ENCODE results near the gene OR56B4.

OR56B4 gene

DNA sequence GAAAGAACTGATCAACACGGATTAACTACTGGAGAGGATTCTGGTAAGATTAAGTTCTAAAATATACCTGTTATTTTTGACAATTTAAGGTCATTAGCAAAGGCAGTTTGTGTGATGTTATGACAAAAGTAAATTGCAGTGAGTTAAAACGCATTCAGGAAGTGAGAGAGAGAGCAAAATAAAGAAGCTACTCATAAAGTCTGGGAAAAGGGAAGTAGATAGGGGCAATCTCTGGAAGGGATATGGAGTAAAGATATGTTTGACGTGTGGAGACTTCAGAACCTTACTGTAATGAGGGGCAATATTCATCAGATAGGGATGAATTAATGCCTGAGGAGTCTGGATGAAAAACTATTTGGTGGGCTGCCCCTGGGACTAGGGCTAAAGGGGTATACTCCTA lies 16.8 kb downstream of the OR56B4 start:
- Histone ChIP-seq H3K9me3 (ENCODE audit: insufficient read depth, low read depth, low read length) (no peaks in the 10 kb centered on the region), H3K9me2 (replicated peaks; ENCODE audit: low read depth, low read length) (no peaks in the 10 kb centered on the region), H3K36me3 (ENCODE audit: insufficient read depth, low read length) (no peaks in the 10 kb centered on the region), H3K79me2 (ENCODE audit: insufficient read depth, low read length) (no peaks in the 10 kb centered on the region), H3K27me3 (ENCODE audit: insufficient read depth, low read length, poor library complexity, severe bottlenecking) (no peaks in the 10 kb centered on the region), H3K4me1 (ENCODE audit: insufficient read depth, low read length, poor library complexity, severe bottlenecking) (no peaks in the 10 kb centered on the region), H3F3A (ENCODE audit: low read depth) (no peaks in the 10 kb centered on the region), H2AFZ (ENCODE audit: low read length) (no peak overlapping the region), H3K4me3 (ENCODE audit: low read length, poor library complexity, severe bottlenecking) (no peak overlapping the region), H4K20me1 (ENCODE audit: insufficient read depth, low read length, poor library complexity, severe bottlenecking) (no peaks in the 10 kb centered on the region), H3K9ac (ENCODE audit: low read depth, low read length, poor library complexity, severe bottlenecking) (no peak overlapping the region), H3K4me2 (ENCODE audit: low read depth, low read length, poor library complexity, severe bottlenecking) (no peak overlapping the region)
- TF ChIP-seq, protein P1, sequence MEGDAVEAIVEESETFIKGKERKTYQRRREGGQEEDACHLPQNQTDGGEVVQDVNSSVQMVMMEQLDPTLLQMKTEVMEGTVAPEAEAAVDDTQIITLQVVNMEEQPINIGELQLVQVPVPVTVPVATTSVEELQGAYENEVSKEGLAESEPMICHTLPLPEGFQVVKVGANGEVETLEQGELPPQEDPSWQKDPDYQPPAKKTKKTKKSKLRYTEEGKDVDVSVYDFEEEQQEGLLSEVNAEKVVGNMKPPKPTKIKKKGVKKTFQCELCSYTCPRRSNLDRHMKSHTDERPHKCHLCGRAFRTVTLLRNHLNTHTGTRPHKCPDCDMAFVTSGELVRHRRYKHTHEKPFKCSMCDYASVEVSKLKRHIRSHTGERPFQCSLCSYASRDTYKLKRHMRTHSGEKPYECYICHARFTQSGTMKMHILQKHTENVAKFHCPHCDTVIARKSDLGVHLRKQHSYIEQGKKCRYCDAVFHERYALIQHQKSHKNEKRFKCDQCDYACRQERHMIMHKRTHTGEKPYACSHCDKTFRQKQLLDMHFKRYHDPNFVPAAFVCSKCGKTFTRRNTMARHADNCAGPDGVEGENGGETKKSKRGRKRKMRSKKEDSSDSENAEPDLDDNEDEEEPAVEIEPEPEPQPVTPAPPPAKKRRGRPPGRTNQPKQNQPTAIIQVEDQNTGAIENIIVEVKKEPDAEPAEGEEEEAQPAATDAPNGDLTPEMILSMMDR (conservative IDR thresholded peaks at IDR 0.05; ENCODE audit: low read length) = no peak
- no peak for TF ChIP-seq EZH2phosphoT487 (IDR thresholded peaks at IDR 0.05; ENCODE audit: borderline replicate concordance)

- no peak overlapping the region for H3K4me3 ChIP-seq (ENCODE audit: low read length, poor library complexity, severe bottlenecking)
- H3F3A ChIP-seq (ENCODE audit: low read depth) = no peaks in the 10 kb centered on the region
- no peaks in the 10 kb centered on the region for H4K20me1 ChIP-seq (ENCODE audit: insufficient read depth, low read length, poor library complexity, severe bottlenecking)
- H3K27me3 ChIP-seq (ENCODE audit: insufficient read depth, low read length, poor library complexity, severe bottlenecking) = no peaks in the 10 kb centered on the region
- H2AFZ ChIP-seq (ENCODE audit: low read length) = no peak overlapping the region
- H3K9me2 ChIP-seq (replicated peaks; ENCODE audit: low read depth, low read length) = no peaks in the 10 kb centered on the region
- H3K4me2 ChIP-seq (ENCODE audit: low read depth, low read length, poor library complexity, severe bottlenecking) = no peak overlapping the region
- no peak for TF ChIP-seq EZH2phosphoT487 (IDR thresholded peaks at IDR 0.05; ENCODE audit: borderline replicate concordance)
- TF ChIP-seq, protein P1 (conservative IDR thresholded peaks at IDR 0.05; ENCODE audit: low read length) = no peak
- no peak overlapping the region for H3K9ac ChIP-seq (ENCODE audit: low read depth, low read length, poor library complexity, severe bottlenecking)
- H3K36me3 ChIP-seq (ENCODE audit: insufficient read depth, low read length) = no peaks in the 10 kb centered on the region
- H3K79me2 ChIP-seq (ENCODE audit: insufficient read depth, low read length) = no peaks in the 10 kb centered on the region
- H3K4me1 ChIP-seq (ENCODE audit: insufficient read depth, low read length, poor library complexity, severe bottlenecking) = no peaks in the 10 kb centered on the region
- H3K9me3 ChIP-seq (ENCODE audit: insufficient read depth, low read depth, low read length) = no peaks in the 10 kb centered on the region
These were observed 20.4 kb downstream of the OR56B4 start for GRCh38 chr11:6127881-6128280.

DNA sequence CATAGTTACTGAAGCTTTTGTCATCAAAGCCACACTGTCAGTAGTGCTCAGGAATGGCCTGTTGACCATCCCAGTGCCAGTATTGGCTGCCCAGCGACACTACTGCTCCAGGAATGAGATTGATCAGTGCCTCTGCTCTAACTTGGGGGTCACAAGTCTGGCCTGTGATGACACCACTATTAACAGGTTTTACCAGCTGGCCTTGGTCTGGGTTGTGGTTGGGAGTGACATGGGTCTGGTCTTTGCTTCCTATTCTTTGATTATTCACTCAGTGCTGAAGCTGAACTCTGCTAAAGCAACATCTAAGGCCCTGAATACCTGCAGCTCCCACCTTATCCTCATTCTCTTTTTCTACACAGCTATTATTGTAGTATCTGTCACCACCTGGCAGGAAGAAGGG lies 21.5 kb downstream of the OR56B4 start:
- Histone ChIP-seq H2AFZ (ENCODE audit: low read length) (no peak overlapping the region), H3K79me2 (ENCODE audit: insufficient read depth, low read length) (no peaks in the 10 kb centered on the region), H3F3A (ENCODE audit: low read depth) (no peaks in the 10 kb centered on the region), H3K36me3 (ENCODE audit: insufficient read depth, low read length) (no peaks in the 10 kb centered on the region), H3K4me2 (ENCODE audit: low read depth, low read length, poor library complexity, severe bottlenecking) (no peak overlapping the region), H3K9me3 (ENCODE audit: insufficient read depth, low read depth, low read length) (no peaks in the 10 kb centered on the region), H3K9ac (ENCODE audit: low read depth, low read length, poor library complexity, severe bottlenecking) (no peak overlapping the region), H3K9me2 (replicated peaks; ENCODE audit: low read depth, low read length) (no peaks in the 10 kb centered on the region), H4K20me1 (ENCODE audit: insufficient read depth, low read length, poor library complexity, severe bottlenecking) (no peaks in the 10 kb centered on the region), H3K4me3 (ENCODE audit: low read length, poor library complexity, severe bottlenecking) (no peak overlapping the region), H3K4me1 (ENCODE audit: insufficient read depth, low read length, poor library complexity, severe bottlenecking) (no peaks in the 10 kb centered on the region), H3K27me3 (ENCODE audit: insufficient read depth, low read length, poor library complexity, severe bottlenecking) (no peaks in the 10 kb centered on the region)
- TF ChIP-seq EZH2phosphoT487 (IDR thresholded peaks at IDR 0.05; ENCODE audit: borderline replicate concordance) = no peak
- TF ChIP-seq, protein P1 (conservative IDR thresholded peaks at IDR 0.05; ENCODE audit: low read length) = no peak

Data from Loucy (cell line).